K562 (cell line): Measurements from ENCODE around the gene ARHGEF10L. TPM values are rescaled to one million over a fixed set of nuclear protein-coding genes. Genes with fewer than 3 reads are reported as not detected.
A peak's percentile ranks its signal among the peaks of the same experiment; 100 is the strongest.

ENCODE experiments used
- ATAC-seq: fragments of 200-7000 bp; cut with Tn5 transposase; 3 replicates; pipeline ENCODE4 v1.9.1; 2020; ENCODE audit warnings: moderate library complexity
- Bru-seq: library from RNA; stranded (reverse); fragments of 400-500 nt; gene quantifications from one replicate; lab custom pipeline; 2021; lab: Mats Ljungman, UMichigan
- BruChase-seq, 2 experiments: library from RNA; stranded (reverse); fragments of 400-500 nt; gene quantifications; one replicate each; lab custom pipeline; 2021; lab: Mats Ljungman, UMichigan
- BruUV-seq: library from RNA; stranded (reverse); fragments of 400-500 nt; replicated peaks from 2 replicates; lab custom pipeline; 2021; lab: Mats Ljungman, UMichigan
- CTCF ChIA-PET: fragments of 300-600 bp; formaldehyde crosslinking; extraction: SDS; loops from one replicate; lab custom pipeline; 2021; ENCODE audit warnings: low intra/inter-chr PET ratio; lab: Yijun Ruan, JAX
- POLR2A ChIA-PET: fragments of 300-600, 350-650 bp; sonication (Branson Sonifier 250); formaldehyde crosslinking; extraction: SDS; loops from one replicate; lab custom pipeline; 2021; ENCODE audit warnings: antibody characterized with exemption, inconsistent platforms; lab: Yijun Ruan, JAX
- DNase-seq, 4 experiments: peaks; one replicate each; pipeline versions ENCODE4 v3.0.0 to v3.0.0-alpha.2; 2011 to 2018; ENCODE audit warnings: low spot score in 3 of 4, mixed read lengths in 3 of 4; ENCODE audit errors: extremely low read depth in 1 of 4
- FAIRE-seq: peaks from 2 replicates; lab custom pipeline; 2011; peaks lifted over from hg19 to GRCh38; lab: Jason Lieb, UNC
- H2AFZ ChIP-seq: 2 replicates; pipeline ENCODE4 v1.6.0; 2011; ENCODE audit warnings: low read depth, low read length, control low read depth, inconsistent platforms
- H3K27ac ChIP-seq: fragments of 200-600 bp; 3 replicates; pipeline ENCODE4 v1.8.0; 2011; ENCODE audit warnings: low read depth, mild to moderate bottlenecking, control low read depth, inconsistent platforms, low read length, moderate library complexity, mixed read lengths; ENCODE audit errors: extremely low read depth
- H3K27me3 ChIP-seq, 2 experiments: fragments of 300-600 bp in 1 of 2; 2 replicates in 1 of 2; 3 replicates in 1 of 2; pipeline versions ENCODE4 v1.6.0 to v1.8.0; 2011; ENCODE audit warnings: inconsistent platforms in 2 of 2, low read length in 2 of 2, mild to moderate bottlenecking in 1 of 2, mixed read lengths in 1 of 2, moderate library complexity in 1 of 2; ENCODE audit not compliant: control insufficient read depth in 2 of 2, insufficient read depth in 2 of 2
- H3K36me3 ChIP-seq: fragments of 300-600 bp; 3 replicates; pipeline ENCODE4 v1.8.0; 2011; ENCODE audit warnings: mild to moderate bottlenecking, low read length, inconsistent platforms; ENCODE audit not compliant: control insufficient read depth, insufficient read depth
- H3K4me1 ChIP-seq, 2 experiments: fragments of 200-600 bp in 1 of 2; replicated peaks in 1 of 2; 2 replicates in 1 of 2; 3 replicates in 1 of 2; pipeline versions ENCODE4 v1.5.1 to v1.8.0; 2011; ENCODE audit warnings: inconsistent platforms in 2 of 2, low read length in 2 of 2, mild to moderate bottlenecking in 1 of 2, mixed read lengths in 1 of 2, moderate library complexity in 1 of 2; ENCODE audit not compliant: control insufficient read depth in 2 of 2, insufficient read depth in 2 of 2
- H3K4me2 ChIP-seq: 2 replicates; pipeline ENCODE4 v1.6.1; 2011; ENCODE audit warnings: low read length, control low read depth, inconsistent platforms, mixed read lengths; ENCODE audit not compliant: insufficient read depth
- H3K4me3 ChIP-seq: fragments of 200-600 bp; sonication (generic), shearing (Covaris generic); 2 replicates; pipeline ENCODE4 v1.5.1; 2016; ENCODE audit warnings: control low read depth, inconsistent platforms
- H3K79me2 ChIP-seq: fragments of 200-600 bp; 3 replicates; pipeline ENCODE4 v1.8.0; 2011; ENCODE audit warnings: low read length, inconsistent platforms; ENCODE audit not compliant: control insufficient read depth, insufficient read depth
- H3K9ac ChIP-seq, 2 experiments: 2 replicates each; pipeline versions ENCODE4 v1.6.0 to v1.6.1; 2011; ENCODE audit warnings: low read depth in 2 of 2, low read length in 2 of 2, control low read depth in 1 of 2, inconsistent platforms in 1 of 2, mild to moderate bottlenecking in 1 of 2, mixed read lengths in 1 of 2; ENCODE audit not compliant: insufficient read depth in 1 of 2
- H3K9me1 ChIP-seq: one replicate; pipeline ENCODE4 v1.6.0; 2011; ENCODE audit warnings: inconsistent platforms, mild to moderate bottlenecking, low read length, moderate library complexity; ENCODE audit not compliant: control insufficient read depth, insufficient read depth
- H3K9me3 ChIP-seq: replicated peaks from 2 replicates; pipeline ENCODE4 v1.5.1; 2011; ENCODE audit warnings: low read depth, low read length, inconsistent platforms; ENCODE audit not compliant: control insufficient read depth, insufficient read depth
- H4K20me1 ChIP-seq: replicated peaks from 2 replicates; pipeline ENCODE4 v1.6.1; 2011; ENCODE audit warnings: low read length, inconsistent platforms, mixed read lengths; ENCODE audit not compliant: control insufficient read depth, insufficient read depth
- ATF1 ChIP-seq, 2 experiments: fragments of 450-650 bp in 1 of 2; IDR thresholded peaks; 2 replicates each; pipeline ENCODE4 v1.6.1; 2016; ENCODE audit warnings: missing compliant biosample characterization in 1 of 2, missing genetic modification characterization in 1 of 2
- CBX5 ChIP-seq: IDR thresholded peaks from 2 replicates; pipeline ENCODE4 v1.6.1; 2014; ENCODE audit warnings: low read depth, borderline replicate concordance
- DPF2 ChIP-seq: fragments of 450-650 bp; IDR thresholded peaks from 2 replicates; pipeline ENCODE4 v1.6.1; 2016
- HNRNPL ChIP-seq: fragments of 200-400 bp; formaldehyde crosslinking; IDR thresholded peaks from 2 replicates; pipeline ENCODE4 v1.6.1; 2017; ENCODE audit warnings: low read depth, mild to moderate bottlenecking, low read length
- HOXB6 ChIP-seq: fragments of 250-450 bp; sonication (Bioruptor Pico); IDR thresholded peaks from 2 replicates; pipeline ENCODE4 v1.5.1; 2022; ENCODE audit warnings: mild to moderate bottlenecking, borderline replicate concordance
- KLF10 ChIP-seq: fragments of 250-450 bp; sonication (Bioruptor Pico); IDR thresholded peaks from 2 replicates; pipeline ENCODE4 v1.6.1; 2021; ENCODE audit warnings: matching md5 sums
- KLF6 ChIP-seq: fragments of 250-450 bp; sonication (Bioruptor Pico); IDR thresholded peaks from 2 replicates; pipeline ENCODE4 v1.4.0; 2020; ENCODE audit warnings: mild to moderate bottlenecking, moderate library complexity, borderline replicate concordance
- NCOA4 ChIP-seq: fragments of 450-650 bp; IDR thresholded peaks from 2 replicates; pipeline ENCODE4 v1.6.1; 2018; ENCODE audit warnings: mild to moderate bottlenecking; ENCODE audit not compliant: partially characterized antibody
- POLR3G ChIP-seq: IDR thresholded peaks from 2 replicates; pipeline ENCODE4 v1.6.1; 2011; ENCODE audit not compliant: insufficient read length, insufficient replicate concordance; ENCODE audit errors: extremely low read depth
- RBBP5 ChIP-seq: fragments of 200-600 bp; sonication (generic); IDR thresholded peaks from 2 replicates; pipeline ENCODE4 v1.6.1; 2012; ENCODE audit warnings: borderline replicate concordance, mild to moderate bottlenecking, low read length, control low read depth, inconsistent platforms; ENCODE audit not compliant: insufficient read depth, poor library complexity, severe bottlenecking
- RHOXF2B ChIP-seq: fragments of 250-450 bp; sonication (Bioruptor Pico); conservative IDR thresholded peaks from 2 replicates; pipeline ENCODE4 v1.5.1; 2021
- SUPT5H ChIP-seq: fragments of 450-650 bp; IDR thresholded peaks from 2 replicates; pipeline ENCODE4 v1.6.1; 2016
- USF2 ChIP-seq: sonication (generic); formaldehyde crosslinking; IDR thresholded peaks from 2 replicates; pipeline ENCODE4 v1.5.0; 2020; ENCODE audit warnings: missing genetic modification reagents
- ZNF445 ChIP-seq: fragments of 250-450 bp; sonication (Bioruptor Pico); IDR thresholded peaks from 2 replicates; pipeline ENCODE4 v1.4.0; 2020; ENCODE audit warnings: low read depth, mild to moderate bottlenecking, moderate library complexity
- ZNF586 ChIP-seq: fragments of 450-650 bp; formaldehyde crosslinking; conservative IDR thresholded peaks from 2 replicates; pipeline ENCODE4 v1.4.0; 2020; ENCODE audit warnings: mild to moderate bottlenecking, moderate library complexity
- WGBS: fragments of 100-300 bp; shearing (Covaris generic); methylation state at CpG from one replicate; pipeline ENCODE4 v1.1.6; 2016; ENCODE audit warnings: low coverage, mixed read lengths; ENCODE audit not compliant: insufficient coverage; ENCODE audit errors: missing lambda C conversion rate; 5-methylcytosine and 5-hydroxymethylcytosine counted together
- in situ Hi-C: fragments of 300-500 bp; cut with MboI; formaldehyde crosslinking; loops from 4 replicates; pipeline ENCODE4 v1.15.0; 2018; ENCODE audit warnings: inconsistent platforms, mixed read lengths
- intact Hi-C: fragments of 100-400 bp; cut with micrococcal nuclease; formaldehyde crosslinking; loops from 2 replicates; pipeline ENCODE4 v1.14.2; 2022
- long read RNA-seq, 3 experiments: library from polyadenylated mRNA in 2 of 3; library from RNA in 1 of 3; unstranded in 2 of 3; stranded (forward) in 1 of 3; transcript quantifications; one replicate each; pipeline ENCODE4 v2.0.0, GENCODE V29; 2019 to 2022
- polyA minus RNA-seq, 3 experiments: library from RNA; depleted of rRNA, polyadenylated mRNA; stranded (reverse); fragments of >200 nt; gene quantifications; 2 replicates each; pipeline ENCODE4 v1.2.3, GENCODE V29; 2011
- polyA plus RNA-seq, 8 experiments: library from polyadenylated mRNA; depleted of rRNA in 4 of 8; stranded (reverse) in 5 of 8; unstranded in 3 of 8; fragments of >200 nt; fragmentation: Nextera tagmentation in 2 of 8; fragmentation: Illumina TruSeq in 1 of 8; extraction: Ambion mirVana in 2 of 8; extraction: Trizol in 1 of 8; gene quantifications; 2 replicates each; pipeline versions ENCODE4 v1.2.1 to v1.2.3, GENCODE V29; 2011 to 2014; ENCODE audit warnings: inconsistent platforms in 1 of 8, missing spikeins in 1 of 8
- total RNA-seq, 7 experiments: library from RNA; depleted of rRNA in 6 of 7; stranded (reverse); fragments of >200 nt in 6 of 7; fragmentation: Illumina TruSeq in 2 of 7; extraction: Trizol in 2 of 7; gene quantifications; 2 replicates each; pipeline versions ENCODE4 v1.2.1 to v1.2.3, GENCODE V29; 2011 to 2021; ENCODE audit warnings: low replicate concordance in 1 of 7
- TF ChIP-seq, protein P1 (sequence below): fragments of 450-650 bp; IDR thresholded peaks from 2 replicates; pipeline ENCODE4 v1.6.1; 2016; ENCODE audit warnings: mild to moderate bottlenecking

The ARHGEF10L gene
- total RNA-seq (2011; cell fraction: chromatin; rRNA removed; ENCODE audit: low replicate concordance), result 0.09 TPM in 1 of 2 replicates, not detected in the other
- 0.17 and 0.92 TPM in 2 replicates for total RNA-seq (2011; cell fraction: nucleolus; rRNA removed)
- 0.07 TPM in 1 of 2 replicates, not detected in the other for total RNA-seq (2011; cell fraction: nucleoplasm; rRNA removed)
- total RNA-seq (2014; rRNA removed) (0.09 TPM in 1 of 2 replicates, not detected in the other), total RNA-seq (2014; rRNA removed; fragmentation: Illumina TruSeq; extraction: Trizol) (not detected in 2 replicates), total RNA-seq (2015; rRNA removed; fragmentation: Illumina TruSeq; extraction: Trizol) (not detected in 2 replicates), total RNA-seq (2021) (0.13 TPM in 2 replicates), polyA plus RNA-seq (2011; rRNA removed) (0.01 TPM in 1 of 2 replicates, not detected in the other), polyA plus RNA-seq (2014; fragmentation: Illumina TruSeq; extraction: Trizol) (not detected in 2 replicates), polyA plus RNA-seq (2014; fragmentation: Nextera tagmentation; extraction: Ambion mirVana) (not detected), polyA plus RNA-seq (2014; rRNA removed) (not detected in 2 replicates), polyA minus RNA-seq (2011; rRNA and poly(A)+ RNA removed) (not detected in 2 replicates), Bru-seq, nascent RNA (percentile 10 among the genes with signal in this experiment), BruChase-seq, experiment 1, labeled RNA remaining after a 2-hour chase (percentile 8 among the genes with signal in this experiment), BruChase-seq, experiment 2, labeled RNA remaining after a 6-hour chase (percentile 9 among the genes with signal in this experiment)
- 0.27 TPM in 1 of 2 replicates, not detected in the other for polyA plus RNA-seq (2011; cell fraction: cytosol; rRNA removed)
- 0.41 and 0.52 TPM in 2 replicates for polyA plus RNA-seq (2011; cell fraction: nucleus; rRNA removed)
- polyA plus RNA-seq (2012), result not detected in 2 replicates
- 0.46 TPM in 1 of 2 replicates, not detected in the other for polyA minus RNA-seq (2011; cell fraction: cytosol; rRNA and poly(A)+ RNA removed)
- 0.13 TPM in 1 of 2 replicates, not detected in the other for polyA minus RNA-seq (2011; cell fraction: nucleus; rRNA and poly(A)+ RNA removed)
- long read RNA-seq, experiment 1, result 0 reads
- long read RNA-seq, experiment 2, result 0 reads
- long read RNA-seq, experiment 3, result 0 reads

DNA sequence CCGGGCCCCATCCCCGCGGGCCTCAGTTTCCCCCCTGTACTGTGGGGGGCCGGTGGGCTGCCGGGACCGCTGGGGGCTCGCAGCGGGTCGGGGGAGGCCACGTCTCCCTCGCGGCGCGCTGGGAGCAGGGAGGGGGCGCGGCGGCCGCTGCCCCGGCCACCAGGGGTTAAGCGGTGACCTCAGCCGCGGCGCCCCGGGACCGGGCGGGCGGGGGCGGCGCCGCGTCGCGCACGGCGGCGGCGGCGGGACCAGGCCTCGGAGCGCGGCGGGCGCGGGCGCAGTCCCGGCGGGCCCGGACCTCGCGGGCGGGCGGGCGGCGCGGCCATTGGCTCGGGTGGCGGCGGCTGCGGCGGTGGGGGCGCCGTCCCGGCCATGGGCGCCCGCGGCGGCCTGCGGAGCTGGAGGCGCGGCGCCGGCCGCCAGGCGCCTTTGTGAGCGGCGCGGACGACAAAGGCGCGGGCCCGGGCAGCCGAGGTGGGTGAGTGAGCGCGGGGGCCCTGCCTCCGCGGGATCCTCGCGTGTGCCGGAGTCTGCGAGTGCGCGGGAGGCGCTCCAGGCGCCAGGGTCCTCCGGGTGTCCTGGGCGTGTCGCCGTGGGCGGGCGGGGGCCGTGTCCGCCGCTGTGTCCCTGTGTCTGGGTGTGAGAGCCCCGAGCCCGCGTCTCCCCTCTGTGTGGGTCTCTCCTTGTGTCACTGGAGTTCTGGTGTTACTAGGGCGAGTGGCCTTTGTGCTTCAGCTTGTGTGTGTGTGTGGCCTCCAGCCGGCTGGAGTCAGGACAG lies at the start of gene ARHGEF10L:
TSS of gene ARHGEF10L (plus strand) at position 222 of the 778 bp plus-strand sequence. CDS start 40,898 bp downstream, outside the sequence.
- Histone ChIP-seq H3K4me3 (no peak within 1 kb of the TSS), H3K27me3 (peaks cover 33 to 60% of the 10 kb centered on the region in 2 experiments), H3K36me3 (no peaks in the 10 kb centered on the region), H3K79me2 (no peaks in the 10 kb centered on the region), H4K20me1 (no peaks in the 10 kb centered on the region; the same call in 1 of the 2 replicates), H3K27ac (no peak within 1 kb of the TSS), H3K4me2 (no peak within 1 kb of the TSS), H2AFZ (no peak within 1 kb of the TSS), H3K9me3 (no peaks in the 10 kb centered on the region), H3K9ac (no peak within 1 kb of the TSS), H3K9me1 (no peaks in the 10 kb centered on the region), H3K4me1 (peaks cover 0 to 13% of the 10 kb centered on the region in 2 experiments; a peak in 1 of 5 replicates)
- in situ Hi-C loops, result no loop called here
- no peak for FAIRE-seq
- CTCF ChIA-PET, result no interaction called here
- POLR2A ChIA-PET, result no interaction called here
- WGBS, result 14% methylated on average over 64 of the region's 108 CpGs
- intact Hi-C loops, result no loop called here
- BruUV-seq, result no TSS peak
- peak; percentile 51 for ATAC-seq
- DNase-seq, result peak in 2 of 4 experiments; percentile 74 to 77
- TF ChIP-seq, protein P1, sequence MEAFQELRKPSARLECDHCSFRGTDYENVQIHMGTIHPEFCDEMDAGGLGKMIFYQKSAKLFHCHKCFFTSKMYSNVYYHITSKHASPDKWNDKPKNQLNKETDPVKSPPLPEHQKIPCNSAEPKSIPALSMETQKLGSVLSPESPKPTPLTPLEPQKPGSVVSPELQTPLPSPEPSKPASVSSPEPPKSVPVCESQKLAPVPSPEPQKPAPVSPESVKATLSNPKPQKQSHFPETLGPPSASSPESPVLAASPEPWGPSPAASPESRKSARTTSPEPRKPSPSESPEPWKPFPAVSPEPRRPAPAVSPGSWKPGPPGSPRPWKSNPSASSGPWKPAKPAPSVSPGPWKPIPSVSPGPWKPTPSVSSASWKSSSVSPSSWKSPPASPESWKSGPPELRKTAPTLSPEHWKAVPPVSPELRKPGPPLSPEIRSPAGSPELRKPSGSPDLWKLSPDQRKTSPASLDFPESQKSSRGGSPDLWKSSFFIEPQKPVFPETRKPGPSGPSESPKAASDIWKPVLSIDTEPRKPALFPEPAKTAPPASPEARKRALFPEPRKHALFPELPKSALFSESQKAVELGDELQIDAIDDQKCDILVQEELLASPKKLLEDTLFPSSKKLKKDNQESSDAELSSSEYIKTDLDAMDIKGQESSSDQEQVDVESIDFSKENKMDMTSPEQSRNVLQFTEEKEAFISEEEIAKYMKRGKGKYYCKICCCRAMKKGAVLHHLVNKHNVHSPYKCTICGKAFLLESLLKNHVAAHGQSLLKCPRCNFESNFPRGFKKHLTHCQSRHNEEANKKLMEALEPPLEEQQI, result no peak
- TF ChIP-seq POLR3G (no peak), DPF2 (no peak), ZNF445 (no peak), ATF1 (CRISPR knock-in tag; IDR thresholded peaks at IDR 0.05) (no peak), ATF1 (tag; IDR thresholded peaks at IDR 0.05) (no peak), RHOXF2B (no peak), KLF6 (CRISPR knock-in tag) (no peak), ZNF586 (no peak), HNRNPL (no peak), RBBP5 (no peak), SUPT5H (no peak), NCOA4 (no peak), CBX5 (no peak), USF2 (no peak), KLF10 (CRISPR knock-in tag) (no peak), HOXB6 (no peak)
